CD4-positive, alpha-beta T cell (primary cell): ENCODE measurements around the gene HPCAL1. TPM values are rescaled to one million over a fixed set of nuclear protein-coding genes. Genes with fewer than 3 reads are reported as not detected.

Experiments
- ATAC-seq: fragments of 200-7000 bp; cut with Tn5 transposase; one replicate; pipeline ENCODE4 v1.10.0; 2022; ENCODE audit warnings: mild to moderate bottlenecking; ENCODE audit not compliant: poor library complexity
- CTCF ChIA-PET: fragments of 350-600 bp; sonication (Branson Sonifier 250); formaldehyde crosslinking; loops from one replicate; lab custom pipeline; 2021; ENCODE audit warnings: antibody characterized with exemption, inconsistent platforms; lab: Charles Lee
- POLR2A ChIA-PET: fragments of 350-600 bp; sonication (Branson Sonifier 250); formaldehyde crosslinking; loops from one replicate; lab custom pipeline; 2021; ENCODE audit warnings: antibody characterized with exemption, inconsistent platforms; lab: Charles Lee
- DNase-seq, 14 experiments: peaks; one replicate each; pipeline ENCODE4 v3.0.0-alpha.2; 2013 to 2020; ENCODE audit warnings: mixed read lengths in 2 of 14
- H3K27ac ChIP-seq, 2 donors: one replicate each; pipeline versions ENCODE4 v1.5.1 to v1.7.0; 2013; ENCODE audit warnings: low read length in 2 of 2, low read depth in 1 of 2, mild to moderate bottlenecking in 1 of 2
- H3K27me3 ChIP-seq, 2 experiments: 1 replicate in 1 of 2; 2 replicates in 1 of 2; pipeline versions ENCODE4 v1.6.1 to v1.7.0; 2013; ENCODE audit warnings: low read length in 2 of 2, control low read depth in 1 of 2, mild to moderate bottlenecking in 1 of 2, moderate library complexity in 1 of 2; ENCODE audit not compliant: insufficient read depth in 2 of 2, control insufficient read depth in 1 of 2
- H3K36me3 ChIP-seq: one replicate; pipeline ENCODE4 v1.6.1; 2013; ENCODE audit warnings: low read length, control low read depth; ENCODE audit not compliant: insufficient read depth
- H3K4me1 ChIP-seq: one replicate; pipeline ENCODE4 v1.6.1; 2013; ENCODE audit warnings: low read length, control low read depth; ENCODE audit not compliant: insufficient read depth
- H3K4me3 ChIP-seq: one replicate; pipeline ENCODE4 v1.5.1; 2013; ENCODE audit warnings: mild to moderate bottlenecking, low read length, moderate library complexity
- H3K9me3 ChIP-seq, 2 experiments: 1 replicate in 1 of 2; 2 replicates in 1 of 2; pipeline versions ENCODE4 v1.6.1 to v1.7.0; 2013; ENCODE audit warnings: low read length in 2 of 2, mild to moderate bottlenecking in 2 of 2, control low read depth in 1 of 2, moderate library complexity in 1 of 2; ENCODE audit not compliant: control insufficient read depth in 1 of 2, insufficient read depth in 1 of 2
- H3K27ac Mint-ChIP-seq: one replicate; pipeline ENCODE4 v1.8.0; 2020; ENCODE audit warnings: mixed read lengths
- H3K27me3 Mint-ChIP-seq: one replicate; pipeline ENCODE4 v1.8.0; 2021; ENCODE audit warnings: mixed read lengths
- H3K36me3 Mint-ChIP-seq: one replicate; pipeline ENCODE4 v1.8.0; 2021; ENCODE audit warnings: low read depth, mixed read lengths
- H3K4me1 Mint-ChIP-seq: one replicate; pipeline ENCODE4 v1.8.0; 2021; ENCODE audit warnings: low read depth, mixed read lengths
- H3K4me3 Mint-ChIP-seq: one replicate; pipeline ENCODE4 v1.8.0; 2020; ENCODE audit warnings: mild to moderate bottlenecking, mixed read lengths
- H3K9me3 Mint-ChIP-seq: one replicate; pipeline ENCODE4 v1.8.0; 2020; ENCODE audit warnings: mixed read lengths
- intact Hi-C, 2 experiments: fragments of 100-400 bp; cut with DNase I in 1 of 2; cut with micrococcal nuclease in 1 of 2; formaldehyde crosslinking; loops; one replicate each; pipeline versions ENCODE4 v1.15.1 to v1.9.0; 2023 to 2025; cut with DNase I, micrococcal nuclease
- total RNA-seq, 174 experiments: library from RNA in 2 of 174; stranded (reverse) in 2 of 174; gene quantifications; one replicate each; pipeline ENCODE4 v1.2.3 and lab custom pipeline; 2021 to 2026
- TF ChIP-seq, protein P1 (sequence below): fragments of 200-600 bp; IDR thresholded peaks from one replicate; pipeline ENCODE4 v1.8.0; 2022; ENCODE audit warnings: antibody characterized with exemption, mild to moderate bottlenecking

HPCAL1 gene
- total RNA-seq, 2 experiments from 2014 or later, result 24.9 to 27.9 TPM

DNA sequence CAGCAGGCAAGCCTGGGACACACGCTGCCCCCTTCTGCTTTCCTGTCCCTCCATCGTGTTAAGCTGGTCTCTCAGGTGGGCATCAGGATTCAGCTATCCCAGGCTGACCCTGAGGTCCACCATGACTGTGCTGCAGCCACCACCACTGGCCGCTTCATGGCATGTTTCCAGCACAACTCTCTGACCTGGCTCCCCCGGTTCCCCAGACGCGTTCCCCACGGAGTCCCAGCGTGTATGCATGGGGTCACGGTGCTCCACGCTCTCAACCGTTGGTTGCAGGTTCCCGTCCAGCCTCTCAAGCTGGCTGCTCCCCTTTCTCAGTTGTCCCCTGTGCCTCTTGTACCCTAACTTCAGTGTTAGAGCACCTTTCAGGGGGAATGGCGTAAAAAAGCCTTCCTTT, 20.3 kb downstream of the HPCAL1 start:
- no peaks in the 10 kb centered on the region for H3K27me3 ChIP-seq
- Mint-ChIP-seq H3K4me3 (no peak overlapping the region), H3K27ac (peak overlapping the region; percentile 94), H3K27me3 (no peaks in the 10 kb centered on the region), H3K36me3 (peaks cover 14% of the 10 kb centered on the region), H3K4me1 (peaks cover 85% of the 10 kb centered on the region), H3K9me3 (no peaks in the 10 kb centered on the region)
- TF ChIP-seq, protein P1, sequence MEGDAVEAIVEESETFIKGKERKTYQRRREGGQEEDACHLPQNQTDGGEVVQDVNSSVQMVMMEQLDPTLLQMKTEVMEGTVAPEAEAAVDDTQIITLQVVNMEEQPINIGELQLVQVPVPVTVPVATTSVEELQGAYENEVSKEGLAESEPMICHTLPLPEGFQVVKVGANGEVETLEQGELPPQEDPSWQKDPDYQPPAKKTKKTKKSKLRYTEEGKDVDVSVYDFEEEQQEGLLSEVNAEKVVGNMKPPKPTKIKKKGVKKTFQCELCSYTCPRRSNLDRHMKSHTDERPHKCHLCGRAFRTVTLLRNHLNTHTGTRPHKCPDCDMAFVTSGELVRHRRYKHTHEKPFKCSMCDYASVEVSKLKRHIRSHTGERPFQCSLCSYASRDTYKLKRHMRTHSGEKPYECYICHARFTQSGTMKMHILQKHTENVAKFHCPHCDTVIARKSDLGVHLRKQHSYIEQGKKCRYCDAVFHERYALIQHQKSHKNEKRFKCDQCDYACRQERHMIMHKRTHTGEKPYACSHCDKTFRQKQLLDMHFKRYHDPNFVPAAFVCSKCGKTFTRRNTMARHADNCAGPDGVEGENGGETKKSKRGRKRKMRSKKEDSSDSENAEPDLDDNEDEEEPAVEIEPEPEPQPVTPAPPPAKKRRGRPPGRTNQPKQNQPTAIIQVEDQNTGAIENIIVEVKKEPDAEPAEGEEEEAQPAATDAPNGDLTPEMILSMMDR, result no peak
- ChIA-PET POLR2A (no interaction called here), CTCF (interaction anchor here (1.1 kb wide), 1 partner anchor 198 kb away, joined by 3 read pairs; no protein-coding TSS in a partner anchor)
- no peak for ATAC-seq
- intact Hi-C loops, result no loop called here
- no peak for DNase-seq
- no peak overlapping the region for H3K27ac ChIP-seq
- H3K9me3 ChIP-seq, result no peaks in the 10 kb centered on the region
- H3K4me3 ChIP-seq, result no peak overlapping the region
- peaks cover 46% of the 10 kb centered on the region for H3K4me1 ChIP-seq
- H3K36me3 ChIP-seq, result peaks cover 9% of the 10 kb centered on the region

DNA sequence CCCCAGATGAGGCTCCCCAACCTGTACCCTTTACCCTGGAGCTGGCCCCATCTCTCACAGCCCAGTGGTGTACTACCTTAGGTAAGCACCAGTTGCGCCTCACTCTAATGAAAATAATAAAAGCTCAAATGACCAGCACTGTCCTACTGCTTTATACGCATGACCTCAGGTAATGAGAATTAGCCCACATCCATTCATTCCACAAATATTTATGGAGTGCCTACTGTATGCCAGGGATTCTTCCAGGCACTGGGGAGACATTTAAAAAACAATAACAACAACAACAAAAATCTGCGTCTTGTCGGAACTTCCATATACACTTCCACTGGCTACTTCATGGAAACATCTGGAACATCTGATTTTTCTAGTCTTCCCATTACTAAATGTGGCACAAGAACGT, 20.8 kb downstream of the HPCAL1 start:
- no peaks in the 10 kb centered on the region for H3K27me3 Mint-ChIP-seq
- intact Hi-C loops, result no loop called here
- TF ChIP-seq, protein P1, result no peak
- DNase-seq (no peak), ATAC-seq (no peak)
- H3K4me1 Mint-ChIP-seq, result peaks cover 86% of the 10 kb centered on the region
- Histone ChIP-seq H3K9me3 (no peaks in the 10 kb centered on the region), H3K4me3 (no peak overlapping the region), H3K4me1 (peaks cover 51% of the 10 kb centered on the region), H3K36me3 (peaks cover 6% of the 10 kb centered on the region), H3K27me3 (no peaks in the 10 kb centered on the region), H3K27ac (peak overlapping the region in 1 of 2 donors; percentile 10)
- peaks cover 14% of the 10 kb centered on the region for H3K36me3 Mint-ChIP-seq
- no peak overlapping the region for H3K4me3 Mint-ChIP-seq
- H3K27ac Mint-ChIP-seq, result peak overlapping the region; percentile 94
- ChIA-PET POLR2A (interaction anchor here (0.6 kb wide), 2 partner anchors 36 to 366 kb away, joined by 3 read pairs; no protein-coding TSS in a partner anchor), CTCF (interaction anchor here (1.1 kb wide), 1 partner anchor 199 kb away, joined by 3 read pairs; no protein-coding TSS in a partner anchor)
- no peaks in the 10 kb centered on the region for H3K9me3 Mint-ChIP-seq

DNA sequence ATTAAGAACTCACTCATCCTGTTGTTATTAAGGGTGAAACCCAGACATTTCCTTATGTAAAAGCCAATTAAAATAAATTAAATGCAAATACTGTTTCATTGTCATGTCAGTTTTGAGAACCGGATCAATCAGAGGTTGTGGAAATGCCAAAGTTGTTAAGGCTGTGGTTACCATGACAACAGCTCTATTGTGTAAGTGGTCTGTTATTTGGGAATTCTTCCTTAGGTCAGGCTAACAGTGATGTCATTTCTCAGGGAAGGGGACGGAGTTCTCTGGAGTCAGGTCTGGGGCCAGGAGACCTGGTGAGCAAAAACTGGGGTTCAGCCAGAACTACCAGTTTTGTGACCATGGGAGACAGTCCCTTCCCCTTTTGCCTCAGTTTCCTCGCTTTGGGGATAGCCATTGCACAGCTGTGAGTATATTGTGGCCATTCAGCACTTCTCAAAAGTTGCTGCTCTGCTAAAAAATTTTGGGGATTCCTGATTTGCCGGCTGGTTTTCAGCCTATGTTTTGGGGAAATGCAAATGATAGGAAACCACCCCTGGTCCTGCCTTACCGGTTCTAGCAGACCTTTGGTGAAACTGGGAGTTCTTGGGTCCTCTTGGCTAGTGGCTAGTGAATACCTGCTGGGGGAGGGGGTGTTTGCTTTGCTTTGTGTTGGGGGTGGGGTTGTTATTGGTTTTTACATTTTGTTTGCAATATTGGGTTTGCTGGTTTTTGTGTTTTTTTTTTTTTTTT, 21.6 kb downstream of the HPCAL1 start:
- no peaks in the 10 kb centered on the region for H3K27me3 ChIP-seq
- H3K4me3 ChIP-seq, result no peak overlapping the region
- TF ChIP-seq, protein P1, result no peak
- ChIA-PET POLR2A (interaction anchor here (0.6 to 11.1 kb wide), 4 partner anchors 18 to 365 kb away, joined by 3 to 230 read pairs (median 3); partner anchors contain the start of gene HPCAL1), CTCF (no interaction called here)
- ATAC-seq, result no peak
- Mint-ChIP-seq H3K27ac (peak overlapping the region; percentile 94), H3K4me1 (peaks cover 94% of the 10 kb centered on the region), H3K9me3 (no peaks in the 10 kb centered on the region), H3K27me3 (no peaks in the 10 kb centered on the region), H3K36me3 (peaks cover 14% of the 10 kb centered on the region), H3K4me3 (no peak overlapping the region)
- H3K27ac ChIP-seq, result no peak overlapping the region
- peaks cover 6% of the 10 kb centered on the region for H3K36me3 ChIP-seq
- no peaks in the 10 kb centered on the region for H3K9me3 ChIP-seq
- H3K4me1 ChIP-seq, result peaks cover 59% of the 10 kb centered on the region
- intact Hi-C loops, result no loop called here
- no peak for DNase-seq
